Activated CD8-positive, alpha-beta memory T cell treated with anti-CD3 and anti-CD28 coated beads, Interleukin-2, amount 50 U/mL, for 24 hours (primary cell): ENCODE results near the gene ADARB2.
"Not testable (repeated sequence)": the region's sequence is repeated elsewhere in the genome, so short reads cannot be mapped to it uniquely, and the experiment has no call there.

Source experiments
- DNase-seq: peaks from one replicate; pipeline ENCODE4 v3.0.0-alpha.2; 2020; ENCODE audit errors: extremely low read depth

The ADARB2 gene

GRCh38 chr10:1467334-1468076 lies 269.8 kb downstream of the ADARB2 start:
- DNase-seq = no peak

- no peak for DNase-seq
These were observed 271.1 kb downstream of the ADARB2 start for GRCh38 chr10:1465993-1466764.

GRCh38 chr10:1465418-1465911 lies 271.9 kb downstream of the ADARB2 start:
- no peak for DNase-seq

- no peak for DNase-seq
These were observed 272.4 kb downstream of the ADARB2 start for GRCh38 chr10:1464881-1465417.

GRCh38 chr10:1463971-1464370 lies 273.4 kb downstream of the ADARB2 start:
- DNase-seq = not testable (repeated sequence)

- no peak for DNase-seq
These were observed 274.2 kb downstream of the ADARB2 start for GRCh38 chr10:1462994-1463633.

GRCh38 chr10:1462521-1462920 lies 274.8 kb downstream of the ADARB2 start:
- no peak for DNase-seq

GRCh38 chr10:1462032-1462431 lies 275.3 kb downstream of the ADARB2 start:
- DNase-seq = no peak

- DNase-seq = no peak
These were observed 276.3 kb downstream of the ADARB2 start for GRCh38 chr10:1461016-1461415.

- DNase-seq = not testable (repeated sequence)
These were observed 277.7 kb downstream of the ADARB2 start for GRCh38 chr10:1459664-1460063.

- DNase-seq = no peak
These were observed 282.4 kb downstream of the ADARB2 start for GRCh38 chr10:1454951-1455350.

- DNase-seq = no peak
These were observed 282.9 kb downstream of the ADARB2 start for GRCh38 chr10:1454428-1454827.

GRCh38 chr10:1452777-1453176 lies 284.5 kb downstream of the ADARB2 start:
- DNase-seq = no peak

GRCh38 chr10:1451941-1452340 lies 285.4 kb downstream of the ADARB2 start:
- DNase-seq = no peak

- DNase-seq = no peak
These were observed 285.9 kb downstream of the ADARB2 start for GRCh38 chr10:1451362-1451888.

GRCh38 chr10:1449572-1450205 lies 287.6 kb downstream of the ADARB2 start:
- no peak for DNase-seq

- no peak for DNase-seq
These were observed 288.3 kb downstream of the ADARB2 start for GRCh38 chr10:1449021-1449420.

GRCh38 chr10:1448252-1448930 lies 288.9 kb downstream of the ADARB2 start:
- no peak for DNase-seq

GRCh38 chr10:1444826-1445225 lies 292.5 kb downstream of the ADARB2 start:
- DNase-seq = no peak

- no peak for DNase-seq
These were observed 296.4 kb downstream of the ADARB2 start for GRCh38 chr10:1440897-1441296.
